Skeletal muscle cell (primary cell): Measurements from ENCODE around the gene VCPKMT.
"Not testable (repeated sequence)": the region's sequence is repeated elsewhere in the genome, so short reads cannot be mapped to it uniquely, and the experiment has no call there.

Experiments
- DNase-seq: peaks from one replicate; pipeline ENCODE4 v3.0.0-alpha.2; 2010; ENCODE audit warnings: low read depth
- H3K4me3 ChIP-seq: 2 replicates; pipeline ENCODE4 v1.5.1; 2011; ENCODE audit warnings: low read depth, mild to moderate bottlenecking, control low read depth, low read length, moderate library complexity

The VCPKMT gene

GRCh38 chr14:50094056-50094755 lies 22.2 kb downstream of the VCPKMT start:
- DNase-seq, result no peak
- H3K4me3 ChIP-seq, result no peak overlapping the region

GRCh38 chr14:50093496-50093895 lies 22.9 kb downstream of the VCPKMT start:
- no peak overlapping the region for H3K4me3 ChIP-seq
- no peak for DNase-seq

GRCh38 chr14:50092006-50092555 lies 24.3 kb downstream of the VCPKMT start:
- DNase-seq, result no peak
- H3K4me3 ChIP-seq, result no peak overlapping the region

GRCh38 chr14:50091240-50091913 lies 25.0 kb downstream of the VCPKMT start:
- DNase-seq, result no peak
- H3K4me3 ChIP-seq, result no peak overlapping the region

GRCh38 chr14:50089208-50089607 lies 27.2 kb downstream of the VCPKMT start:
- no peak for DNase-seq
- no peak overlapping the region for H3K4me3 ChIP-seq

GRCh38 chr14:50088731-50089130 lies 27.6 kb downstream of the VCPKMT start:
- no peak for DNase-seq
- no peak overlapping the region for H3K4me3 ChIP-seq

GRCh38 chr14:50088117-50088515 lies 28.3 kb downstream of the VCPKMT start:
- no peak overlapping the region for H3K4me3 ChIP-seq
- no peak for DNase-seq

- no peak for DNase-seq
Measured at GRCh38 chr14:50087341-50088116, 28.8 kb downstream of the VCPKMT start.

GRCh38 chr14:50086321-50086711 lies 30.1 kb downstream of the VCPKMT start:
- DNase-seq, result no peak
- H3K4me3 ChIP-seq, result no peak overlapping the region

More at GRCh38 chr14:50087341-50088116, 28.8 kb downstream of the VCPKMT start:
- H3K4me3 ChIP-seq, result no peak overlapping the region

GRCh38 chr14:50085570-50086320 lies 30.6 kb downstream of the VCPKMT start:
- DNase-seq, result peak; percentile 59
- no peak overlapping the region for H3K4me3 ChIP-seq

- H3K4me3 ChIP-seq, result no peak overlapping the region
- DNase-seq, result no peak
Measured at GRCh38 chr14:50084666-50085065, 31.7 kb downstream of the VCPKMT start.

GRCh38 chr14:50083467-50084337 lies 32.7 kb downstream of the VCPKMT start:
- no peak overlapping the region for H3K4me3 ChIP-seq
- DNase-seq, result no peak

GRCh38 chr14:50082784-50083466 lies 33.4 kb downstream of the VCPKMT start:
- no peak for DNase-seq
- no peak overlapping the region for H3K4me3 ChIP-seq

GRCh38 chr14:50082308-50082742 lies 34.0 kb downstream of the VCPKMT start:
- no peak overlapping the region for H3K4me3 ChIP-seq
- no peak for DNase-seq

GRCh38 chr14:50079103-50079502 lies 37.3 kb downstream of the VCPKMT start:
- DNase-seq, H3K4me3 ChIP-seq: not testable (repeated sequence)

GRCh38 chr14:50073663-50074062 lies 42.7 kb downstream of the VCPKMT start:
- not testable (repeated sequence) for H3K4me3 ChIP-seq

GRCh38 chr14:50072395-50072794 lies 44.0 kb downstream of the VCPKMT start:
- no peak for DNase-seq
- no peak overlapping the region for H3K4me3 ChIP-seq

More at GRCh38 chr14:50073663-50074062, 42.7 kb downstream of the VCPKMT start:
- DNase-seq, result not testable (repeated sequence)
